Esophagus muscularis mucosa (tissue), 4 donors: ENCODE measurements around the gene FBXW11.

Source experiments
- EP300 ChIP-seq: sonication (generic); formaldehyde crosslinking; IDR thresholded peaks from one replicate; pipeline ENCODE4 v1.6.1; 2017; ENCODE audit warnings: antibody characterized with exemption
- POLR2A ChIP-seq: fragments of 450-650 bp; IDR thresholded peaks from one replicate; pipeline ENCODE4 v1.6.1; 2017; ENCODE audit warnings: antibody characterized with exemption, moderate library complexity, mild to moderate bottlenecking, low read depth
- POLR2AphosphoS5 ChIP-seq, 2 donors: sonication (generic); formaldehyde crosslinking; IDR thresholded peaks; one replicate each; pipeline ENCODE4 v1.6.1; 2017; ENCODE audit warnings: antibody characterized with exemption in 2 of 2
- TF ChIP-seq, protein P1 (sequence below), 3 experiments: fragments of 200-600 bp in 2 of 3; fragments of 450-650 bp in 1 of 3; sonication (generic) in 2 of 3; IDR thresholded peaks; one replicate each; pipeline ENCODE4 v1.5.1; 2017 to 2019; ENCODE audit warnings: antibody characterized with exemption in 3 of 3, mild to moderate bottlenecking in 2 of 3, moderate library complexity in 1 of 3

DNA sequence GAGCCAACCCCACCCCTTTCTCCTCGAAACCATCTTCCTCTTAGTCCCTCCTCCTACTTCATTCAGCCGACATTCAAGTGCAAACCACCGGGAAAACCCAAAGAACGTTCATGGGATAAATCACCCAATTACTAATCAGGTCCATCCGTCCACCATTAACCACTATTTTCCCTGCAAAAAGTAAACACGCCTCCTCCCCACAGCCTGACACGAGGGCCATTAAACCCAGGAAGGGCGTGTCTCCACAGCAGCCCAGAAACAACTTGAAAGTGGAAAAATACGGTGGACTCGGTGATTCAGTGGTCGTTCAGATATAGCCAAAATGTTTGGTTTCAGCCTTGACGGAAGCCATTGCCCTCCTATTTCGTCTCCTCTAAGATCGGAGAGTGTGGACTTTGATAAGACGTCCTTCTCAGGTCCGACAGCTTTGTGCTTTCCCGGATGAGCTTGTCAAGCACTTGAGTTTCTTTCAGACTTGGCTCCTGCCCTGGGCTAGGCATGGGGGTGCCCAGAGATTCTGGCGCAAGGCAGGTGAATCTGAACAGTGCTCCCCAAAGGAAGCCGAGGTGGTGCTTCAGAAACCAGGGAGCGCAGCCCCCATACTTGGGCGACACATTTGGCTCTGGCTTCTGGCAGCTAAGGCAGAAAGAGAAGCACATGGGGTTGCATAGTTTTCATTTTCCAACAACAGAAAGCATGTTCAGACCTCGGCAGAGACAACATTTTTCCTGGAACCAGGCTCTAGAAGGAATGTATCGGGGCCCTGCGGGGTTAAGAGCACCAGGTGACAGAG, 164.3 kb downstream of the FBXW11 start:
- TF ChIP-seq, protein P1, sequence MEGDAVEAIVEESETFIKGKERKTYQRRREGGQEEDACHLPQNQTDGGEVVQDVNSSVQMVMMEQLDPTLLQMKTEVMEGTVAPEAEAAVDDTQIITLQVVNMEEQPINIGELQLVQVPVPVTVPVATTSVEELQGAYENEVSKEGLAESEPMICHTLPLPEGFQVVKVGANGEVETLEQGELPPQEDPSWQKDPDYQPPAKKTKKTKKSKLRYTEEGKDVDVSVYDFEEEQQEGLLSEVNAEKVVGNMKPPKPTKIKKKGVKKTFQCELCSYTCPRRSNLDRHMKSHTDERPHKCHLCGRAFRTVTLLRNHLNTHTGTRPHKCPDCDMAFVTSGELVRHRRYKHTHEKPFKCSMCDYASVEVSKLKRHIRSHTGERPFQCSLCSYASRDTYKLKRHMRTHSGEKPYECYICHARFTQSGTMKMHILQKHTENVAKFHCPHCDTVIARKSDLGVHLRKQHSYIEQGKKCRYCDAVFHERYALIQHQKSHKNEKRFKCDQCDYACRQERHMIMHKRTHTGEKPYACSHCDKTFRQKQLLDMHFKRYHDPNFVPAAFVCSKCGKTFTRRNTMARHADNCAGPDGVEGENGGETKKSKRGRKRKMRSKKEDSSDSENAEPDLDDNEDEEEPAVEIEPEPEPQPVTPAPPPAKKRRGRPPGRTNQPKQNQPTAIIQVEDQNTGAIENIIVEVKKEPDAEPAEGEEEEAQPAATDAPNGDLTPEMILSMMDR (IDR thresholded peaks at IDR 0.05) = no peak
- TF ChIP-seq POLR2AphosphoS5 (IDR thresholded peaks at IDR 0.05) = no peak
- TF ChIP-seq EP300 = no peak
- TF ChIP-seq POLR2A = no peak
